HG03280 (cell line): Measurements from ENCODE around the gene DTNBP1.

Source experiments
- ATAC-seq: cut with Tn5 transposase; IDR thresholded peaks from one replicate; pipeline ENCODE4 v1.9.1; 2021; ENCODE audit warnings: mild to moderate bottlenecking, moderate library complexity; ENCODE audit not compliant: unreplicated experiment

The DTNBP1 gene

GRCh38 chr6:15489261-15489962 is 173.4 kb downstream of the DTNBP1 start:
- ATAC-seq: no peak

GRCh38 chr6:15487262-15487661 is 175.6 kb downstream of the DTNBP1 start:
- ATAC-seq: no peak

- ATAC-seq: no peak
Observed at GRCh38 chr6:15485936-15486335, 176.9 kb downstream of the DTNBP1 start.

- no peak for ATAC-seq
Observed at GRCh38 chr6:15484821-15485220, 178.0 kb downstream of the DTNBP1 start.

- no peak for ATAC-seq
Observed at GRCh38 chr6:15484140-15484539, 178.7 kb downstream of the DTNBP1 start.

- no peak for ATAC-seq
Observed at GRCh38 chr6:15483060-15483459, 179.8 kb downstream of the DTNBP1 start.

GRCh38 chr6:15481390-15482291 is 181.2 kb downstream of the DTNBP1 start:
- ATAC-seq: no peak

GRCh38 chr6:15480525-15480924 is 182.3 kb downstream of the DTNBP1 start:
- ATAC-seq: no peak

- ATAC-seq: no peak
Observed at GRCh38 chr6:15479761-15480160, 183.1 kb downstream of the DTNBP1 start.

- ATAC-seq: no peak
Observed at GRCh38 chr6:15477746-15478145, 185.1 kb downstream of the DTNBP1 start.

- no peak for ATAC-seq
Observed at GRCh38 chr6:15476631-15477380, 186.0 kb downstream of the DTNBP1 start.

- no peak for ATAC-seq
Observed at GRCh38 chr6:15475872-15476271, 187.0 kb downstream of the DTNBP1 start.

GRCh38 chr6:15475261-15475660 is 187.6 kb downstream of the DTNBP1 start:
- no peak for ATAC-seq

- ATAC-seq: no peak
Observed at GRCh38 chr6:15474196-15474595, 188.6 kb downstream of the DTNBP1 start.

GRCh38 chr6:15473741-15474161 is 189.1 kb downstream of the DTNBP1 start:
- ATAC-seq: no peak

GRCh38 chr6:15473174-15473573 is 189.7 kb downstream of the DTNBP1 start:
- ATAC-seq: no peak
